CD1c-positive myeloid dendritic cell (primary cell): ENCODE results near the gene PRKRA.
"Not testable (repeated sequence)": the region's sequence is repeated elsewhere in the genome, so short reads cannot be mapped to it uniquely, and the experiment has no call there.

ENCODE experiments used
- DNase-seq: peaks from one replicate; pipeline ENCODE4 v3.0.0-alpha.2; 2016; ENCODE audit errors: extremely low spot score

Gene PRKRA

GRCh38 chr2:178450774-178451525 is at the start of gene PRKRA, which contains the start of gene PJVK:
PRKRA (minus strand) TSS chr2:178451175; CDS start chr2:178451030, 145 bp downstream.
PJVK (plus strand) TSS chr2:178451378; CDS start chr2:178453410, 2,032 bp downstream.
- DNase-seq: peak; percentile 98

GRCh38 chr2:178499640-178500039 is 48.7 kb upstream of the PRKRA start:
- no peak for DNase-seq

- DNase-seq: no peak
Measured at GRCh38 chr2:178498137-178498536, 47.2 kb upstream of the PRKRA start.

- no peak for DNase-seq
Measured at GRCh38 chr2:178496049-178496448, 45.1 kb upstream of the PRKRA start.

GRCh38 chr2:178491612-178492011 is 40.6 kb upstream of the PRKRA start:
- DNase-seq: no peak

GRCh38 chr2:178485356-178485755 is 34.4 kb upstream of the PRKRA start:
- no peak for DNase-seq

GRCh38 chr2:178484245-178485041 is 33.5 kb upstream of the PRKRA start:
- DNase-seq: no peak

- no peak for DNase-seq
Measured at GRCh38 chr2:178482437-178482836, 31.5 kb upstream of the PRKRA start.

GRCh38 chr2:178480227-178481181 is 29.5 kb upstream of the PRKRA start, which contains the start of gene PLEKHA3:
PLEKHA3 (plus strand) TSS chr2:178480457; CDS start chr2:178480870, 413 bp downstream.
- peak; percentile 98 for DNase-seq

GRCh38 chr2:178479758-178480226 is 28.8 kb upstream of the PRKRA start:
- DNase-seq: no peak

GRCh38 chr2:178479275-178479616 is 28.3 kb upstream of the PRKRA start:
- DNase-seq: no peak

- DNase-seq: peak; percentile 93
Measured at GRCh38 chr2:178478439-178479274, 27.7 kb upstream of the PRKRA start, which contains the start of gene FKBP7. FKBP7 (minus strand) TSS chr2:178478600; CDS start chr2:178478499, 101 bp downstream.

- DNase-seq: peak; percentile 17
Measured at GRCh38 chr2:178478130-178478438, 27.1 kb upstream of the PRKRA start.

- DNase-seq: no peak
Measured at GRCh38 chr2:178477443-178478129, 26.6 kb upstream of the PRKRA start.

- no peak for DNase-seq
Measured at GRCh38 chr2:178476477-178476876, 25.5 kb upstream of the PRKRA start.

- DNase-seq: no peak
Measured at GRCh38 chr2:178474560-178474959, 23.6 kb upstream of the PRKRA start.

- DNase-seq: no peak
Measured at GRCh38 chr2:178473931-178474330, 23.0 kb upstream of the PRKRA start.

- DNase-seq: no peak
Measured at GRCh38 chr2:178473373-178473772, 22.4 kb upstream of the PRKRA start.

GRCh38 chr2:178471313-178471712 is 20.3 kb upstream of the PRKRA start:
- not testable (repeated sequence) for DNase-seq

GRCh38 chr2:178469219-178469849 is 18.4 kb upstream of the PRKRA start:
- no peak for DNase-seq
